GM21825 (cell line): ENCODE results near the gene INPP5J.
"Not testable (repeated sequence)": the region's sequence is repeated elsewhere in the genome, so short reads cannot be mapped to it uniquely, and the experiment has no call there.

Source experiments
- ATAC-seq: cut with Tn5 transposase; IDR thresholded peaks from one replicate; pipeline ENCODE4 v1.9.1; 2021; ENCODE audit warnings: mild to moderate bottlenecking, moderate library complexity; ENCODE audit not compliant: unreplicated experiment

Gene INPP5J

GRCh38 chr22:31099841-31100761, 22.7 kb upstream of the INPP5J start:
- no peak for ATAC-seq

GRCh38 chr22:31100762-31101525, 21.8 kb upstream of the INPP5J start:
- ATAC-seq, result no peak

GRCh38 chr22:31102441-31103081, 20.2 kb upstream of the INPP5J start:
- ATAC-seq, result no peak

- no peak for ATAC-seq
These were observed 19.7 kb upstream of the INPP5J start for GRCh38 chr22:31103111-31103510.

GRCh38 chr22:31103899-31104694, 18.7 kb upstream of the INPP5J start:
- no peak for ATAC-seq

GRCh38 chr22:31104869-31105268, 17.9 kb upstream of the INPP5J start:
- no peak for ATAC-seq

- ATAC-seq, result no peak
These were observed 17.4 kb upstream of the INPP5J start for GRCh38 chr22:31105282-31105929.

- no peak for ATAC-seq
These were observed 16.7 kb upstream of the INPP5J start for GRCh38 chr22:31106001-31106571.

- no peak for ATAC-seq
These were observed 16.0 kb upstream of the INPP5J start for GRCh38 chr22:31106731-31107177.

- ATAC-seq, result peak; percentile 87
These were observed 15.4 kb upstream of the INPP5J start, which contains the start of gene SELENOM for GRCh38 chr22:31107178-31107893. TSS of gene SELENOM (minus strand) at chr22:31107568. CDS start at chr22:31107505, 63 bp downstream.

- ATAC-seq, result peak; percentile 10
These were observed 14.9 kb upstream of the INPP5J start for GRCh38 chr22:31107894-31108218.

- ATAC-seq, result not testable (repeated sequence)
These were observed 10.1 kb upstream of the INPP5J start for GRCh38 chr22:31112547-31113091.

GRCh38 chr22:31118046-31118820, 4.5 kb upstream of the INPP5J start:
- ATAC-seq, result no peak

- ATAC-seq, result no peak
These were observed 3.6 kb upstream of the INPP5J start for GRCh38 chr22:31119026-31119717.

GRCh38 chr22:31120230-31120629, 2.5 kb upstream of the INPP5J start:
- ATAC-seq, result no peak

GRCh38 chr22:31120642-31121041, 2.1 kb upstream of the INPP5J start:
- ATAC-seq, result no peak

- ATAC-seq, result no peak
These were observed 1.4 kb upstream of the INPP5J start for GRCh38 chr22:31121403-31121802.

- no peak for ATAC-seq
These were observed 602 bp upstream of the INPP5J start for GRCh38 chr22:31122196-31122531.
